NOMO-1 treated with DMSO at 0.1 percent for 48 hours (cell line): ENCODE data around the gene TMEM238L.
A peak's percentile ranks its signal among the peaks of the same experiment; 100 is the strongest.

ENCODE experiments used
- DNase-seq: peaks from one replicate; lab custom pipeline; 2025; ENCODE audit not compliant: unreplicated experiment; lab: John Stamatoyannopoulos, UW

TMEM238L gene

GRCh38 chr17:10805911-10806310 lies 2.0 kb upstream of the TMEM238L start:
- DNase-seq, result no peak

GRCh38 chr17:10804546-10804945 lies 647 bp upstream of the TMEM238L start:
- no peak for DNase-seq

- DNase-seq, result no peak
These were observed 549 bp downstream of the TMEM238L start for GRCh38 chr17:10803350-10803749.

- DNase-seq, result no peak
These were observed 1.2 kb downstream of the TMEM238L start for GRCh38 chr17:10802496-10803284.

- DNase-seq, result peak; percentile 28
These were observed 4.5 kb downstream of the TMEM238L start for GRCh38 chr17:10799407-10799806.

- DNase-seq, result no peak
These were observed 5.0 kb downstream of the TMEM238L start for GRCh38 chr17:10798910-10799309.

- no peak for DNase-seq
These were observed 5.6 kb downstream of the TMEM238L start for GRCh38 chr17:10798332-10798749.

GRCh38 chr17:10797476-10798328 lies 6.2 kb downstream of the TMEM238L start:
- no peak for DNase-seq

GRCh38 chr17:10793816-10794215 lies 10.1 kb downstream of the TMEM238L start:
- no peak for DNase-seq

GRCh38 chr17:10793256-10793655 lies 10.6 kb downstream of the TMEM238L start:
- DNase-seq, result no peak

GRCh38 chr17:10792151-10792550 lies 11.7 kb downstream of the TMEM238L start:
- no peak for DNase-seq

GRCh38 chr17:10790491-10791401 lies 13.2 kb downstream of the TMEM238L start:
- no peak for DNase-seq

- DNase-seq, result no peak
These were observed 14.1 kb downstream of the TMEM238L start for GRCh38 chr17:10789694-10790271.

GRCh38 chr17:10787306-10788045 lies 16.4 kb downstream of the TMEM238L start:
- no peak for DNase-seq

GRCh38 chr17:10785295-10785694 lies 18.6 kb downstream of the TMEM238L start:
- DNase-seq, result no peak

- no peak for DNase-seq
These were observed 24.3 kb downstream of the TMEM238L start for GRCh38 chr17:10779609-10780008.

GRCh38 chr17:10777890-10778289 lies 26.0 kb downstream of the TMEM238L start:
- no peak for DNase-seq

- no peak for DNase-seq
These were observed 26.6 kb downstream of the TMEM238L start for GRCh38 chr17:10777131-10777807.

- peak; percentile 20 for DNase-seq
These were observed 27.5 kb downstream of the TMEM238L start for GRCh38 chr17:10776381-10776780.
